GM21786 (cell line): ENCODE results near the gene CYP2C9.

ENCODE experiments used
- ATAC-seq: cut with Tn5 transposase; IDR thresholded peaks from one replicate; pipeline ENCODE4 v1.9.1; 2021; ENCODE audit not compliant: unreplicated experiment

The CYP2C9 gene

GRCh38 chr10:95035332-95036295, 97.2 kb downstream of the CYP2C9 start:
- ATAC-seq = no peak

GRCh38 chr10:95039281-95039680, 100.8 kb downstream of the CYP2C9 start:
- no peak for ATAC-seq
